Panc1 (cell line): Measurements from ENCODE around the gene RCSD1. TPM values are rescaled to one million over a fixed set of nuclear protein-coding genes. Genes with fewer than 3 reads are reported as not detected.

Experiments
- ATAC-seq: fragments of 200-7000 bp; cut with Tn5 transposase; 2 replicates; pipeline ENCODE4 v1.9.1; 2020; ENCODE audit warnings: mild to moderate bottlenecking, moderate library complexity
- BruUV-seq: library from RNA; stranded (reverse); fragments of 400-500 nt; replicated peaks from 2 replicates; lab custom pipeline; 2021; lab: Mats Ljungman, UMichigan
- CTCF ChIA-PET: fragments of 300-600 bp; sonication (Branson Sonifier 250); formaldehyde crosslinking; loops from one replicate; lab custom pipeline; 2022; ENCODE audit warnings: antibody characterized with exemption; lab: Charles Lee
- POLR2A ChIA-PET: fragments of 300-600 bp; sonication (Branson Sonifier 250); formaldehyde crosslinking; loops from one replicate; lab custom pipeline; 2022; ENCODE audit warnings: antibody characterized with exemption; lab: Charles Lee
- DNase-seq: peaks from one replicate; pipeline ENCODE4 v3.0.0-alpha.2; 2010; ENCODE audit warnings: low read depth, low spot score
- H3K27ac ChIP-seq: 2 replicates; pipeline ENCODE4 v1.5.1; 2011; ENCODE audit warnings: mild to moderate bottlenecking, low read length, inconsistent platforms
- H3K27me3 ChIP-seq: fragments of 200-500 bp; sonication (Bioruptor generic); 2 replicates; pipeline ENCODE4 v1.6.0; 2014; ENCODE audit warnings: low read length, inconsistent platforms; ENCODE audit not compliant: control insufficient read depth, insufficient read depth
- H3K36me3 ChIP-seq: fragments of 200-500 bp; sonication (Bioruptor generic); 2 replicates; pipeline ENCODE4 v1.5.1; 2014; ENCODE audit warnings: inconsistent platforms, mild to moderate bottlenecking, low read length, moderate library complexity; ENCODE audit not compliant: control insufficient read depth, insufficient read depth
- H3K4me1 ChIP-seq: 2 replicates; pipeline ENCODE4 v1.5.1; 2011; ENCODE audit warnings: inconsistent platforms, mild to moderate bottlenecking, low read length, moderate library complexity; ENCODE audit not compliant: control insufficient read depth, insufficient read depth
- H3K4me3 ChIP-seq, 2 experiments: 2 replicates each; pipeline ENCODE4 v1.5.1; 2011 to 2012; ENCODE audit warnings: low read depth in 2 of 2, low read length in 2 of 2, mild to moderate bottlenecking in 2 of 2, inconsistent platforms in 1 of 2, moderate library complexity in 1 of 2
- H3K9me3 ChIP-seq: fragments of 200-500 bp; sonication (Bioruptor generic); 2 replicates; pipeline ENCODE4 v1.5.1; 2014; ENCODE audit warnings: low read depth, mild to moderate bottlenecking, inconsistent platforms, low read length, moderate library complexity; ENCODE audit not compliant: control insufficient read depth, insufficient read depth
- CTCF ChIP-seq: fragments of 450-650 bp; IDR thresholded peaks from 2 replicates; pipeline ENCODE4 v1.5.1; 2017; ENCODE audit warnings: mild to moderate bottlenecking
- POLR2AphosphoS5 ChIP-seq: IDR thresholded peaks from 2 replicates; pipeline ENCODE4 v1.6.1; 2012; ENCODE audit warnings: mild to moderate bottlenecking, low read depth, low read length, moderate library complexity
- REST ChIP-seq, 2 experiments: IDR thresholded peaks; 2 replicates each; pipeline ENCODE4 v1.6.1; 2011 to 2012; ENCODE audit warnings: low read depth in 2 of 2, control low read depth in 1 of 2, low read length in 1 of 2, mild to moderate bottlenecking in 1 of 2, moderate library complexity in 1 of 2; ENCODE audit not compliant: insufficient read depth in 1 of 2
- SIN3A ChIP-seq: IDR thresholded peaks from 2 replicates; pipeline ENCODE4 v1.6.1; 2012; ENCODE audit warnings: low read depth, mild to moderate bottlenecking, low read length, moderate library complexity, borderline replicate concordance; ENCODE audit not compliant: insufficient read depth
- TCF7L2 ChIP-seq: IDR thresholded peaks from 2 replicates; pipeline ENCODE4 v1.6.1; 2011; ENCODE audit warnings: mild to moderate bottlenecking, low read depth, low read length, inconsistent platforms
- in situ Hi-C: cut with HindIII; loops from 2 replicates; pipeline ENCODE4 v1.10.0; 2016; ENCODE audit warnings: low sequenced_read_pairs, low pct_unique_long_range_greater_than_20kb
- intact Hi-C: fragments of 100-400 bp; cut with micrococcal nuclease; formaldehyde crosslinking; loops from one replicate; pipeline ENCODE4 v1.10.0; 2022; ENCODE audit not compliant: unreplicated experiment
- total RNA-seq: library from RNA; stranded (reverse); gene quantifications from one replicate; pipeline ENCODE4 v1.2.1, GENCODE V29; 2021; ENCODE audit not compliant: unreplicated experiment

RCSD1 gene
- total RNA-seq, 1 experiment from 2014 or later = 1.4 TPM

- H3K27ac ChIP-seq = no peak overlapping the region
- no peak for TF ChIP-seq REST (IDR thresholded peaks at IDR 0.05; ENCODE audit: insufficient read depth in 1 of 2, low read depth in 2 of 2, low read length in 1 of 2)
- ChIA-PET POLR2A (interaction anchor here (0.6 kb wide), 1 partner anchor 9 kb away, joined by 3 read pairs; no protein-coding TSS in a partner anchor), CTCF (no interaction called here)
- no peak overlapping the region for H3K4me3 ChIP-seq
- no peaks in the 10 kb centered on the region for H3K36me3 ChIP-seq
- intact Hi-C loops (no loop called here), in situ Hi-C loops (no loop called here)
- no peak for DNase-seq
- ATAC-seq = no peak
- BruUV-seq = no TSS peak
- no peaks in the 10 kb centered on the region for H3K4me1 ChIP-seq
- no peaks in the 10 kb centered on the region for H3K9me3 ChIP-seq
- no peaks in the 10 kb centered on the region for H3K27me3 ChIP-seq
Observed at GRCh38 chr1:167644551-167644950, 14.5 kb downstream of the RCSD1 start.

DNA sequence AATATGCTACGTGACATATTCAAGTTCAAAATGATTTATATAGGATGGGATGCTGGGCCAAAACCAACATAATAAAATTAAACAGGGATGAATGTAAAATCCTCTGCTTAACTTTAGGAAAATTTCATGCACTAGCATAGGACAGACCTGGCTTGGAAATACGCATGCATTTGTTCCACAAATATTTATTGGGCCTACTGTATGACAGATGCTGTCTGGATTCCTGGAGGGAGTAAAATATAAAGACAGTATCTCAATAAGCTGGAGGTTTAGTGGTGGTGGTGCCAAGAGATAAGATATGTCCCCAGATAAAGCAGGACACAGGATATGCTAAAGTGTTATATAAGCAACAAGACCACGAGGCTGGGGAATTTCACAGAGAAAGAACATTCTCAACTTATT, 15.1 kb downstream of the RCSD1 start:
- DNase-seq (no peak), ATAC-seq (no peak)
- Histone ChIP-seq H3K36me3 (no peaks in the 10 kb centered on the region), H3K27me3 (no peaks in the 10 kb centered on the region), H3K9me3 (no peaks in the 10 kb centered on the region), H3K27ac (no peak overlapping the region), H3K4me1 (no peaks in the 10 kb centered on the region), H3K4me3 (no peak overlapping the region)
- in situ Hi-C loops = no loop called here
- intact Hi-C loops = no loop called here
- no TSS peak for BruUV-seq
- TF ChIP-seq REST (IDR thresholded peaks at IDR 0.05; ENCODE audit: insufficient read depth in 1 of 2, low read depth in 2 of 2, low read length in 1 of 2) = no peak
- TF ChIP-seq SIN3A = no peak
- TF ChIP-seq CTCF = no peak
- no peak for TF ChIP-seq TCF7L2
- no peak for TF ChIP-seq POLR2AphosphoS5
- ChIA-PET CTCF (no interaction called here), POLR2A (no interaction called here)
